ENCODE results near the gene DCAF10. TPM values are rescaled to one million over a fixed set of nuclear protein-coding genes. Genes with fewer than 3 reads are reported as not detected.

Gene DCAF10
- total RNA-seq, 1 experiment from 2014 or later: 13.5 TPM

DNA sequence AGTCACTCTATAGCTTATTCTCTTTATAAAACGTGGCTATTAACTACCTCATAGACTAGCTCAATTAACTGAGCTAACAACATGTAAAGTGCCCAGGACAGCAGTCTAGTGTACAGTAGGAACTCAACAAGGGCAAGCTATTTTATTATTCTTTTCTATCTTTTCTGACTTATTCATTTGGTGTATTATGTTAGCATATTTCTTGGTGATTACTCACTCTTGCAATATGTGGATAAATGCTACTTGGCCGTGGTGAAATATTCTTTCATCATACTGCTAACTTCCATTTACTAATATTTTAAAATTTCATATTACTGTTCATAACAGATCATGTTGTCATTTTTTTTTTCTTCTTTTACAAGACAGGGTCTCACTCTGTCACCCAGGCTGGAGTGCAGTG lies 98.4 kb downstream of the DCAF10 start:
- no TSS peak for BruUV-seq (replicated peaks)
- TF ChIP-seq, protein P1, sequence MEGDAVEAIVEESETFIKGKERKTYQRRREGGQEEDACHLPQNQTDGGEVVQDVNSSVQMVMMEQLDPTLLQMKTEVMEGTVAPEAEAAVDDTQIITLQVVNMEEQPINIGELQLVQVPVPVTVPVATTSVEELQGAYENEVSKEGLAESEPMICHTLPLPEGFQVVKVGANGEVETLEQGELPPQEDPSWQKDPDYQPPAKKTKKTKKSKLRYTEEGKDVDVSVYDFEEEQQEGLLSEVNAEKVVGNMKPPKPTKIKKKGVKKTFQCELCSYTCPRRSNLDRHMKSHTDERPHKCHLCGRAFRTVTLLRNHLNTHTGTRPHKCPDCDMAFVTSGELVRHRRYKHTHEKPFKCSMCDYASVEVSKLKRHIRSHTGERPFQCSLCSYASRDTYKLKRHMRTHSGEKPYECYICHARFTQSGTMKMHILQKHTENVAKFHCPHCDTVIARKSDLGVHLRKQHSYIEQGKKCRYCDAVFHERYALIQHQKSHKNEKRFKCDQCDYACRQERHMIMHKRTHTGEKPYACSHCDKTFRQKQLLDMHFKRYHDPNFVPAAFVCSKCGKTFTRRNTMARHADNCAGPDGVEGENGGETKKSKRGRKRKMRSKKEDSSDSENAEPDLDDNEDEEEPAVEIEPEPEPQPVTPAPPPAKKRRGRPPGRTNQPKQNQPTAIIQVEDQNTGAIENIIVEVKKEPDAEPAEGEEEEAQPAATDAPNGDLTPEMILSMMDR (IDR thresholded peaks at IDR 0.05; ENCODE audit: insufficient read depth in 1 of 2, low read depth in 1 of 2, low read length in 1 of 2, severe bottlenecking in 1 of 2, unreplicated experiment in 1 of 2): no peak
- no peaks in the 10 kb centered on the region; the same call in 1 of the 2 replicates for H3K36me3 ChIP-seq (ENCODE audit: control insufficient read depth, insufficient read depth, low read length)
- no peak overlapping the region for H3K27ac Mint-ChIP-seq (ENCODE audit: unreplicated experiment)
- CTCF ChIA-PET: no interaction called here
- H3K4me1 Mint-ChIP-seq (ENCODE audit: low read depth, unreplicated experiment): no peaks in the 10 kb centered on the region
- 0 out of 2 replicates have a peak, but pooled peaks cover 9% of the 10 kb centered on the region for H3K4me1 ChIP-seq
- DNase-seq: no peak
- H3K27me3 Mint-ChIP-seq (ENCODE audit: insufficient read depth, unreplicated experiment): no peaks in the 10 kb centered on the region
- no peak overlapping the region for H3K4me3 Mint-ChIP-seq (ENCODE audit: unreplicated experiment)
- intact Hi-C loops (cut with micrococcal nuclease; ENCODE audit: unreplicated experiment): no loop called here
- H3K9me3 ChIP-seq: no peaks in the 10 kb centered on the region
- POLR2A ChIA-PET: no interaction called here
- H3K4me3 ChIP-seq (ENCODE audit: low read depth, low read length): no peak overlapping the region
- no peaks in the 10 kb centered on the region for H3K27me3 ChIP-seq (replicated peaks; ENCODE audit: control insufficient read depth, insufficient read depth, low read length)
- peaks cover 49% of the 10 kb centered on the region for H3K36me3 Mint-ChIP-seq (ENCODE audit: insufficient read depth, unreplicated experiment)
- H3K9me3 Mint-ChIP-seq (ENCODE audit: unreplicated experiment): no peaks in the 10 kb centered on the region

DNA sequence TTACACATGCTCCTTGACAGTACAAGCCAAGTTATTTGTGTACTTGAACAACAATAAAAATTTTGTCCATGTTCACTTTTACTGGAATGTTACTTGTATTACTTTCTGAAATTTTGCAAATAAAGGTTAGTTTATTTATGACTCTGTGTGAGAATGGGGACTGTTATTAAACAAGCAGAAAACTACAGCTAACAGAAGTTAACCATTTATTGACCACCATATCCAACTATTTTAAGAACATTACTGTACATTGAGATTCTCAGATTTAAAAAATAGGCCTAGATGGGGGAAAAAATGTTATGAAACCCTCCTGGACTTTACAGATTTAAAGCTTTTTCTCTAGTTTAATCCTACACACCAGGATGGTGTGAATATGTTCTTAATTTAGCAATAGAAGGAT lies 101.5 kb downstream of the DCAF10 start:
- no peaks in the 10 kb centered on the region for H3K27me3 Mint-ChIP-seq (ENCODE audit: insufficient read depth, unreplicated experiment)
- H3K4me1 Mint-ChIP-seq (ENCODE audit: low read depth, unreplicated experiment): peaks cover 12% of the 10 kb centered on the region
- H3K4me3 Mint-ChIP-seq (ENCODE audit: unreplicated experiment): no peak overlapping the region
- Histone ChIP-seq H3K9me3 (no peaks in the 10 kb centered on the region), H3K27me3 (replicated peaks; ENCODE audit: control insufficient read depth, insufficient read depth, low read length) (no peaks in the 10 kb centered on the region), H3K4me1 (peaks cover 17% of the 10 kb centered on the region), H3K4me3 (ENCODE audit: low read depth, low read length) (no peak overlapping the region), H3K36me3 (ENCODE audit: control insufficient read depth, insufficient read depth, low read length) (no peaks in the 10 kb centered on the region)
- intact Hi-C loops (cut with micrococcal nuclease; ENCODE audit: unreplicated experiment): loop anchor here (5.0 to 10.0 kb wide), 3 partner anchors 117 to 435 kb away; partner anchors contain the start of genes EXOSC3 and ZBTB5
- POLR2A ChIA-PET: no interaction called here
- CTCF ChIA-PET: interaction anchor here (1.4 kb wide), 1 partner anchor 12 kb away, joined by 4 read pairs; no protein-coding TSS in a partner anchor
- BruUV-seq (replicated peaks): no TSS peak
- H3K27ac Mint-ChIP-seq (ENCODE audit: unreplicated experiment): no peak overlapping the region
- H3K36me3 Mint-ChIP-seq (ENCODE audit: insufficient read depth, unreplicated experiment): peaks cover 33% of the 10 kb centered on the region
- H3K9me3 Mint-ChIP-seq (ENCODE audit: unreplicated experiment): no peaks in the 10 kb centered on the region
- DNase-seq: no peak
- TF ChIP-seq, protein P1 (IDR thresholded peaks at IDR 0.05; ENCODE audit: insufficient read depth in 1 of 2, low read depth in 1 of 2, low read length in 1 of 2, severe bottlenecking in 1 of 2, unreplicated experiment in 1 of 2): no peak

DNA sequence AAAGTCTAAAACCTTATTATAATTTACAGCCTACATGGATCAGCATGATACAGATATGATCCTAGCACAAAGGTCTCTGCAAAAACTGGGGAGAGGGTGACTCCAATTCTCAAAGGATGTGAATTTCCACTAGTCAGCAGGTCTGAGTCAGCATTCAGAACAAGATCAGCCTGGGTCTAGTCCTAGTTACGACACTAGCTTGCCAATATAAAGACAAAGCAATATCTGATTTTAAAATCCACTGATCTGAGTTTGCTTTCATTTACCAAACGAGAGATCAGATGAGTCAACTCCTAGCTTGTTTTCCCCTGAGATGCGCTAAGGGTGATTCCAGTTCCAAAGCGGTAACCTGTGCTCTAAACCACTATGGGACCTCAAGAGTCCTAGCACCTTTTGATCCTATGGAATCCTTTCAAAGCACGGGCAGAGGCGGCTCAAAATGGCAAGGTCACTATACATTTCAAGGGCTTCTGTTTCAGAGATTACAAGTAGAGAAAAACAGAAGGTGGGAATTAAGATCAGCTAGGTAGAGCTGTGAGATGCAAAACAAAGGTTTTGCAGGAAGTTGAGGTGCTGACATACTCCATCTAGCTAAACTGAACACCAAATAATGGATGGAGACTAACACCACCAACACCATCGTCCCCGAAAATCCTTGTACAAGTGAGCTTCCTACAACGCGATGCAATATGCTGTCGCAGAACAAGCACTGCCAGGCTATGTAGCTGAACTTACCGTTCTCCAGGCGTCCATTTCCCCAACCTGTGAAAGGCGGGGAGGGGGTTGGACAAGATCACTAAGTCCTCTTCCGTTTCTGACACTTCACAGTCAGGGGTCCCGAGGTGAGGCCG lies 102.4 kb downstream of the DCAF10 start:
- TF ChIP-seq, protein P1 (IDR thresholded peaks at IDR 0.05; ENCODE audit: insufficient read depth in 1 of 2, low read depth in 1 of 2, low read length in 1 of 2, severe bottlenecking in 1 of 2, unreplicated experiment in 1 of 2): no peak
- CTCF ChIA-PET: interaction anchor here (1.4 kb wide), 1 partner anchor 11 kb away, joined by 4 read pairs; no protein-coding TSS in a partner anchor
- Mint-ChIP-seq H3K36me3 (ENCODE audit: insufficient read depth, unreplicated experiment) (peaks cover 27% of the 10 kb centered on the region), H3K27ac (ENCODE audit: unreplicated experiment) (peak overlapping the region; percentile 91), H3K4me3 (ENCODE audit: unreplicated experiment) (peak overlapping the region; percentile 77), H3K9me3 (ENCODE audit: unreplicated experiment) (no peaks in the 10 kb centered on the region), H3K27me3 (ENCODE audit: insufficient read depth, unreplicated experiment) (no peaks in the 10 kb centered on the region), H3K4me1 (ENCODE audit: low read depth, unreplicated experiment) (peaks cover 12% of the 10 kb centered on the region)
- Histone ChIP-seq H3K9me3 (no peaks in the 10 kb centered on the region), H3K4me1 (peaks cover 18% of the 10 kb centered on the region), H3K4me3 (ENCODE audit: low read depth, low read length) (peak overlapping the region; percentile 81), H3K27me3 (replicated peaks; ENCODE audit: control insufficient read depth, insufficient read depth, low read length) (no peaks in the 10 kb centered on the region), H3K36me3 (ENCODE audit: control insufficient read depth, insufficient read depth, low read length) (no peaks in the 10 kb centered on the region)
- no TSS peak for BruUV-seq (replicated peaks)
- intact Hi-C loops (cut with micrococcal nuclease; ENCODE audit: unreplicated experiment): loop anchor here (5.0 to 10.0 kb wide), 3 partner anchors 118 to 436 kb away; partner anchors contain the start of genes EXOSC3 and ZBTB5
- POLR2A ChIA-PET: interaction anchor here (0.8 kb wide), 1 partner anchor 438 kb away, joined by 10 read pairs; the partner anchor contains the start of gene ZBTB5
- no peak for DNase-seq
